GM13977 (cell line): ENCODE measurements around the gene WDR45B.

Experiments used
- DNase-seq: peaks from one replicate; pipeline ENCODE4 v3.0.0; 2012; ENCODE audit warnings: low spot score
- in situ Hi-C: fragments of 300-500 bp; cut with MboI; formaldehyde crosslinking; loops from one replicate; pipeline ENCODE4 v1.12.0; 2022; ENCODE audit warnings: low sequenced_read_pairs, low pct_unique_long_range_greater_than_20kb, mixed read lengths, inconsistent platforms; ENCODE audit not compliant: unreplicated experiment
- TF ChIP-seq, protein P1 (sequence below): IDR thresholded peaks from 2 replicates; pipeline ENCODE4 v1.5.1; 2012; ENCODE audit warnings: mild to moderate bottlenecking, control low read depth; ENCODE audit not compliant: insufficient read depth; ENCODE audit errors: extremely low read depth, missing control alignments

The WDR45B gene

DNA sequence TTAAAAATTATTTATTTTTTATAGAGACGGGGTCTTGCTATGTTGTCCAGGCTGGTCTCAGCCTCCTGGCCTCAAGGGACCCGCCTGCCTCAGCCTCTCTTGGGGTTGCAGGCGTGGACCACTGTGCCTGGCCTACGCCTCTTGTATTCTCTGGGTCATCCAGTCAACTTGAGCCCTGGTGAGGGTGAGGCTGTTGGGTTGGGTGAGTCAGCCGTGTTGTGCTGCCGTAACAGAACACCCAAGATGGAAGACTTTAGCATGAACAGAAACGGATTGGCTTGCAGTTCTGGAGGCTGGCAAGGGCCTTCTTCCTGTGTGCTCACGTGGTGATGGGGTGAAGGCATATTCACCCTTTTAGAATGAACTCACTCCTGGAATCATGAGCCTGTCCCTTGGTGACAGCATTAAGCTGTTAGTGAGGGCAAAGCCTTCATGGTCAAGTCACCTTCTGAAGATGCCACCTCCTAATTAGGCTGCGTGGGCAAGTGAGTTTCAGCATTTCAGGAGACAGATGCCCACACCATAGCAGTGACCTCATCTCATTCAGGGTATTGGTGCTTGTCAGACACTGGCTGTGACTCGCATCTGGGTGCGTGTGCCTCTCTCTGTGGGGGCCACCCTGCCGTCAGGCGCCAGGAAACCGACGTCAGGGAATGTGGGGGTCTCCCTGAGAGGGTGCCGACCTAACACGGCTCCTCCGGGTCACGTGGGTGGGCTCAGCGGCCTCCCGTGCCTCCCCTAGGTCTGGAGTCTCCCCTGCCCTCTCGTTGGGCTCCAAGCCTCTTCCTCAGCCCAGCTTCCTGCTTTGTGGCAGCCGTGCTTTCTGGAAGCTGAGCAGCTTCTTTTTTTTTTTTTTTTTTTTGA, 49.8 kb downstream of the WDR45B start:
- in situ Hi-C loops, result no loop called here
- DNase-seq, result no peak
- TF ChIP-seq, protein P1, sequence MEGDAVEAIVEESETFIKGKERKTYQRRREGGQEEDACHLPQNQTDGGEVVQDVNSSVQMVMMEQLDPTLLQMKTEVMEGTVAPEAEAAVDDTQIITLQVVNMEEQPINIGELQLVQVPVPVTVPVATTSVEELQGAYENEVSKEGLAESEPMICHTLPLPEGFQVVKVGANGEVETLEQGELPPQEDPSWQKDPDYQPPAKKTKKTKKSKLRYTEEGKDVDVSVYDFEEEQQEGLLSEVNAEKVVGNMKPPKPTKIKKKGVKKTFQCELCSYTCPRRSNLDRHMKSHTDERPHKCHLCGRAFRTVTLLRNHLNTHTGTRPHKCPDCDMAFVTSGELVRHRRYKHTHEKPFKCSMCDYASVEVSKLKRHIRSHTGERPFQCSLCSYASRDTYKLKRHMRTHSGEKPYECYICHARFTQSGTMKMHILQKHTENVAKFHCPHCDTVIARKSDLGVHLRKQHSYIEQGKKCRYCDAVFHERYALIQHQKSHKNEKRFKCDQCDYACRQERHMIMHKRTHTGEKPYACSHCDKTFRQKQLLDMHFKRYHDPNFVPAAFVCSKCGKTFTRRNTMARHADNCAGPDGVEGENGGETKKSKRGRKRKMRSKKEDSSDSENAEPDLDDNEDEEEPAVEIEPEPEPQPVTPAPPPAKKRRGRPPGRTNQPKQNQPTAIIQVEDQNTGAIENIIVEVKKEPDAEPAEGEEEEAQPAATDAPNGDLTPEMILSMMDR, result no peak

DNA sequence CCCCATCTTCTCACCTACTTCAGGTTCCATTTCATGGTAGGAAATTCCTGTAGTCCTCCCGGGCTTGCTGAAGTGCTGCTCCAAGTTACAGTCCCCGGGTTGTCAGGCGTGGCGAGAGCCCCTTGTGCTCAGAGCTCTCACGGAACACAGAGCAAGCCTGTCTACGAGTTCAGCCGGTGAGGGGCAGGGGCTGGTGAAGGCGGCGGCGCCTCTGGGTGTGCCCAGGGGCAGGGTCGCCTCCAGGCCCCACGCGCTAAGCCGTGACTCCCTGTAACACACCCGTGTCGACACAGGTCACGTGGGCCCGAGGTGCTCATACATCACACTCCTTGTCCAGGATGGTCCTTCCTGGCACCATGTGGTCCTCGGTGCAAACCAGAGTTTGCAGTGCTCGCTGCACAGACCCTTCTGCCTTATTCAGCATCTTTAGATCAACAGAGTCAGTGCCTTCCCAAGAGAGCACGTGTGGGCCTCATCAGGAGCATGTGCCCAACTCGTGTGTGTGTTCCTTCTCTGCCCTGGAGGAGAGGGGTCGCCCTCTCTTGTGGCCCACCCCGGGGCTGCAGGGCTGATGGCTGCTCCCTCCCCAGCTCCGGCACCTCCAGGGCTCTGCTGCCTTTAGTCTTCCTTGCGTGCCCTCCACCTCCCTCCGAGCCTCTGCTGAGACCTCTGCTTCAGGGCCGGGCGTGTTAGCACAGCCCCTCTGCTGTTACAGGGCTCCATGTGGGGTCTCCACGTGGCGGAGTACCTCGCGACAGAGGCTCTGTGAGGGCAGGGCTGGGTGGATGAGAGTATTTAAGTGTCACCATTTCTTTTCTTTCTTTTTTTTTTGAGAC, 51.2 kb downstream of the WDR45B start:
- in situ Hi-C loops, result no loop called here
- DNase-seq, result no peak
- TF ChIP-seq, protein P1, result no peak

DNA sequence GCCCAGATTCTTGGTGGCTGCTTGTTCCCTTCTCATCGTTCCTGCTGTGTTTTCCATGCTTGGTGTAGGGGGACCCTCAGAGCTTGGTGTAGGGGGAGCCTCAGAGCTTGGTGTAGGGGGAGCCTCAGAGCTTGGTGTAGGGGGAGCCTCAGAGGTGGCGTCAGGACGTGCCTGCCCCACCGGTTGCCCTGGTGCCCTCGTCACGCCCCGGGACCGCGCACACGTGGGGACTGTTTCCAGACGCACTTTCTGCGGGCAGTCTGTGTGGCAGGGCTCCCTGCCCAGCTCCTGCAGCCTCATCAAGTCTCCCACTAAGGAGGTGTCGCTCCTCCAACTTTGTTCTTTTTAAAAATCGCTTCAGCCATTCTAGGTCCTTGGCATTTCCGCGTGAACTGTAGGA, 51.9 kb downstream of the WDR45B start:
- no peak for DNase-seq
- in situ Hi-C loops, result no loop called here
- TF ChIP-seq, protein P1, result no peak

DNA sequence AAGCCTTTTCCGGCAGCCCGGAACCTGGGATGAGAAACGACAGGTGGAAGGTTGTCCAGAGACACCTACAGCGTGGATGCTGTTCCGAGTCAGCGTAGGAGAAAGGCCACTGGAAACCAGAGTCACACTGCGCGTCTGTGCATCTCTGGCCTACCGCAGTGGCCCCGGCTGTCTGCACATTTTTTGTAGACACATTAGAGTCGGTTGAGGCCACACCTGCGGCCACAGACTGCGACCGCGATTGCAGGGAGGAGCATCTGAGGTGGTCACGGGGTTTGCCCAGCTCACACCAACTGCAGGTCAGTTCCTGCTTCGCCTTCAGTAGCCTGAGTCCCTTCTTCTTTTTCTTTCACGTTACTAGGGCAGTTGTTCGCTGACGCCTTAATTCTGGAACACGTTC, 52.4 kb downstream of the WDR45B start:
- DNase-seq, result no peak
- TF ChIP-seq, protein P1, result no peak
- in situ Hi-C loops, result no loop called here

DNA sequence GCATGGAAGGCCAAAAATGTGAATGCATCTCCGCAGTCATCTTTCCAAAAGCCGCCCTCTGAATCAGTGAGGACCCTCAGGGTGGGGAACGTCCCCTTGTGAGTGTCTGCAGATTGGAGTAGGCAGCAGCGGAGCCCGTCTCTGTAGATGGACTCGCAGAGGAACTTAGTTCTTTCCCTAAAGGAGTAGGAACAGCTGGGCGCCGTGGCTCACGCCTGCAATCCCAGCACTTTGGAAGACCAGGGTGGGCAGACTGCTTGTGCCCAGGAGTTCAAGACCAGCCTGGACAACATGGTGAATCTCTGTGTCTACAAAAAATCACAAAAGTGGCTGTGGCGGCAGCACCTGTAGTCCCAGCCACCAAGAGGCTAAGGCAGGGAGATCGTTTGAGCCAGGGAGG, 53.7 kb downstream of the WDR45B start:
- no peak for DNase-seq
- in situ Hi-C loops, result no loop called here
- TF ChIP-seq, protein P1, result no peak

DNA sequence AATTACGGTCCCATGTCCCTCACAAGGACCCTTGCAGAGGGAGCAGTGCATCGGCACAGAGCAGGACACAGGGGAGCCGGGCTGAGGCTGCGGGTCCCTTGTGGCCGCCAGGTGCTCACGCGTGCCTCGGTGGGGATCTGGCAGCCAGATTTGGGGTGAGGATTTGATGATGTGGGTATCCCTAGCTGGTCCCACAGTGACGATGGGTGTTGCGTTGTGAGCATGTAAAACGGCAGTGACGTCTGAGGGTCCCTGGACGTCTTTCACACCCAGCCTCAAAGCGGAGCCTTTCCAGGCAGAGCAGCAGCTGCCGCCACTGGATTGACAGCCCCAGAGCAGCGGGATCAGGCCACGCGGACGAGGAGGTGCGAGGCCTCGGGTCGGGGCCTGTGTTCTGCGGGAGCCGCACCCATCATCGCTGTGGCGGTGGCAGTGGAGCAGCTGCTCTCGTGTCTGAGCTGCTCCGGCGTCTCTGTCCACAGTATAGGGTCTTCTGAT, 54.6 kb downstream of the WDR45B start:
- in situ Hi-C loops, result no loop called here

More for the DNA sequence above, 54.6 kb downstream of the WDR45B start:
- DNase-seq, result no peak
- TF ChIP-seq, protein P1, result no peak
